GM19397 (cell line): ENCODE data around the gene ESYT3.
"Not testable (repeated sequence)": the region's sequence is repeated elsewhere in the genome, so short reads cannot be mapped to it uniquely, and the experiment has no call there.

Source experiments
- ATAC-seq: cut with Tn5 transposase; IDR thresholded peaks from one replicate; pipeline ENCODE4 v1.9.1; 2021; ENCODE audit warnings: mild to moderate bottlenecking, moderate library complexity; ENCODE audit not compliant: unreplicated experiment

ESYT3 gene

DNA sequence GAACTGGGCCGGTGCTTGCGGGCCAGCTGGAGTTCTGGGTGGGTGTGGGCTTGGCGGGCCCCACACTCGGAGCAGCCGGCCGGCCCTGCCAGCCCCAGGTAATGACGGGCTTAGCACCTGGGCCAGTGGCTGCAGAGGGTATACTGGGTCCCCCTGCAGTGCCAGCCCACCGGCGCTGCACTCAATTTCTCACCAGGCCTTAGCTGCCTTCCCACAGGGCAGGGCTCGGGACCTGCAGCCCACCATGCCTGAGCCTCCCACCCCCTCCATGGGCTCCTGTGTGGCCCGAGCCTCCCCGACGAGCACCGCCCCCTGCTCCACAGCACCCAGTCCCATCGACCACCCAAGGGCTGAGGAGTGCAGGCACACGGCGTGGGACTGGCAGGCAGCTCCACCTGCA lies 50.3 kb downstream of the ESYT3 start:
- ATAC-seq = not testable (repeated sequence)

DNA sequence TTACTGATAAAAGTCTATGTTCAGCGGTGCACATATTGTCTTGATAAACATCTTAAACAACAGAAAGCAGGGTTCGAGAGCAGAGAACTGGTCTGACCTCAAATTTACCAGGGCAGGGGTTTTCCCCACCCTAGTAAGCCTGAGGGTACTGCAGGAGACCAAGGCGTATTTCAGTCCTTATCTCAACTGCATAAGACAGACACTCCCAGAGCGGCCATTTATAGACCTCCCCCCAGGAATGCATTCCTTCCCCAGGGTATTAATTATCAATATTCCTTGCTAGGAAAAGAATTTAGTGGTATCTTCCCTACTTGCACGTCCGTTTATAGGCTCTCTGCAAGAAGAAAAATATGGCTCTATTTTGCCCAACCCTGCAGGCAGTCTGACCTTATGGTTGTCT lies 52.2 kb downstream of the ESYT3 start:
- not testable (repeated sequence) for ATAC-seq

DNA sequence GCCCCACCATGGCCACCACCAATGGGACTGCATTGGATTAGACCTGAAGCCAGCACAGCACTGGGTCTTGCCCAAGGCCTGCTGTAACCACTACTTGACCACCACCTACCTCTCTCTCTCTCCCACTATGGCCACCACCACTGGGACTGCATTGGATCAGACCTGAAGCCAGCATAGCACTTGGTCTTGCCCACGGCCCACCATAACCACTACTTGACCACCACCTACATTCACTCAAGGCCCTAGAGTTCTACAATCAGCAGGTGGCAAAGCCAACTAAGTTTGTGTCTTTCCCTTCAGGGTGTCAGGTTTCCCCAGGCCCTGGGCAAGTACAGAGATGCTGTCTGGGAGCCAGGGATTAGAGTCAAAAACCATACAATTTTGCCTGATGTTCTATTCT lies 57.6 kb downstream of the ESYT3 start:
- ATAC-seq = no peak

DNA sequence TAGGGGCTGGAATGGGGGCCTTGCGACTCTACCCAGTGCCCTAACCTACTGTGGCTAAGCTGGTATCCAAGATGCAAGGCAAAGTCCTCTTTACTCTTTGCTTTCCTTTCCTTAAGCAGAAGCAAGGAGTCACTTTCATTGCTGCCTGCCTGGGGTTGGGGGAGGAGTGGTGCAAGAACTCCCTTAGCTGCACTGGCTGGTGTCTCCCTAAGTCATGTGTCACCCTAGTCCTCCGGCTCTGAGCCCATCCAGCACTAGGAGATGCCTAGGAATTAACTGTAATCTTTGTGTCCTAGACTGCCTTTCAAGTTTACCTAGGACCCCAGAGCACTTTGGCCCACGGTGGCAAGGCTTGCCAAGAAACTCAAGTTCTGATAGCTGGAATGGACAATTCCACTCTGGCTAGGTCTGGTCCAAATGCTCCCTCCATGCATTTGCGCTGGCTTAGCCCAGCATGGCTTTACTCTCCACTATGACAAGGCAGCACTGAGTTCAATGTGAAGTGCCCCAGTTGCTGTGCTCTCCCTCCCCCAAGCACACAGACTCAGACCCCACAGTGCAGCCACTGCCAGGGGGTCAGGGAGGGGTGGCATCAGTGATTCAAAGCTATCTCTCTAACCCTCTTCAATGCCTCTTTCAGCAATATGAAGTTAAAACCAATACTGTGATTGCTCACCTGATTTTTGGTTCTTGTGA lies 58.7 kb downstream of the ESYT3 start:
- no peak for ATAC-seq

DNA sequence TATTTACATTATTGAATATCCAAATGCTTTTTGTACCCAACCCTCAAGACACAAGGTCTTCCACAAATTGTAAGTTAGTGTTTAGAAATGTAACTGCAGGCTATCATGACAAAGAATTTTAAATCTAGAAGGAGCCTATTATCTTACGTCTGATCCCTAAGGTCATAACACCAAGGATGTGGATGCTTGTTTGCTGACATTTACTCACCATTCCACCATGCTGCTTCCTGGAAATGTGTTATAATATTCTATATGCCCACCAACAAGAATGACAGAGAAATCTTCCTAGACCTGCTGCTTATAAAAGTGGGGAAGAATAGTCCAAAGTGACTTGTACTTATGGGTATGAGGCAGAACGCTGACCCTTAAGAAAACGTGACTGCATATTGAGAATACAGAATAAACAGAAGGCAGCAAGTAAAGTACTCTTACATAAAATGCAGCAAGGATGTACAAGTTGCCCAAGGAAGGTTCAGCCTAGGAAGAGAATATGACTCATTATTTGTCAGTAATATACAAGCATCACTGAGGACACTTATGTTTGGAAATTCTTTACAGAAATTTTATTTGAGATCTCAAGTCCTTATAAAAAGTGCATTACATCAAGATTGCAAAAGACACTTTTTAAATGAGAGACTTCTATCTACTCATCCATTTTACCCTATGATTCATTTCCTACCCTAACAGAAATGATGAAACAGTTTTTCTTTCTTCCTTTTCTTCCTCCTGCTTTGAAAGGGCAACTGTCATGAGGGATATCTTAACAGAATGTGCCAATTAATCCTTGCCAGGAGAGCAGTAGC lies 59.6 kb downstream of the ESYT3 start:
- ATAC-seq = no peak

DNA sequence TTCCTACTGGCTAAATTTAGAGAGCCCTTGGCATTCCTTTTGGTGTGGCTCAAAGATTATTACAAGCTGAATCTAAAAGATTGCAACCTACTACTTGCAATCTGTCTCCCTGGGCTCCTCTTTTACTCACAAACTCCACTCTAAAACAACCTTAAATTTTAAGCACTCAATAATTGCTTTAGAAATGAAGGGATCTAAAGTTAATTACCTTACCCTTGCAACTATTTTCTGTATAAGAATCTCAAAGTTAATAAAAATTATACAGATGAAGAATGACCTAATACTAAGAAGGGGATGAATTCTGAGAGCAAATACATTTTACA lies 60.2 kb downstream of the ESYT3 start:
- no peak for ATAC-seq

DNA sequence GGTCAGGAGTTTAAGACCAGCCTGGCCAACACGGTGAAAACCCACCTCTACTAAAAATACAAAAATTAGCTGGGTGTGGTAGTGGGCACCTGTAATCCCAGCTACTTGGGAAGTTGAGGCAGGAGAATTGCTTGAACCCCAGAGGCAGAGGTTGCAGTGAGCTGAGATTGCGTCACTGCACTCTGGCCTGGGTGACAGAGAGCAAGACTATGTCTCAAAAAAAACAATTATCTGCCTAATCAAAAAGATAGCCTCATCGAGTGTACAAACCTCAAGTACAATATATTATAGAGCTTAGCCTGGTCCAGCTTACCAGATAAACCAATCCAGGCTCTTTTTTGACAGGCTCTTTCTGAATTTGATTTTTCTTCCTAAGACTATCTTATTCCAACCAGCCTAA lies 61.2 kb downstream of the ESYT3 start:
- not testable (repeated sequence) for ATAC-seq

DNA sequence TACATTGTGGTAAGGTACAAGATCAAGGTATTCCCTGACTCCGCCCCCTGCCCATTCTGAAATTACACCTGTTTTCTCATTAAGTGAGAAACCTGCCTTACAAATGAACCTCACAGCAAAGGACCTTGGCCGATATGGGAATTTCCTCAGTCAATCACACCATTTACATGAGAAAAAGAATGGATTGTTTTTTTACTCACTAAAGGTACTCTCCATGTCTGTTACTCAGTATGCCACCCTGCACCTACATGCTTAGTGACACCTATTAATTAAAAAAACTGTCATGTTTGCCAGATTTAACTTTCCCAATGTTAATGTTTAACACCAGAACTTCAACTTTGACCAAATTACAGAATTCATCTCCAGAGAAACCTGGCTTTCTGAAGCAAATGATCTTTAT lies 62.0 kb downstream of the ESYT3 start:
- no peak for ATAC-seq

DNA sequence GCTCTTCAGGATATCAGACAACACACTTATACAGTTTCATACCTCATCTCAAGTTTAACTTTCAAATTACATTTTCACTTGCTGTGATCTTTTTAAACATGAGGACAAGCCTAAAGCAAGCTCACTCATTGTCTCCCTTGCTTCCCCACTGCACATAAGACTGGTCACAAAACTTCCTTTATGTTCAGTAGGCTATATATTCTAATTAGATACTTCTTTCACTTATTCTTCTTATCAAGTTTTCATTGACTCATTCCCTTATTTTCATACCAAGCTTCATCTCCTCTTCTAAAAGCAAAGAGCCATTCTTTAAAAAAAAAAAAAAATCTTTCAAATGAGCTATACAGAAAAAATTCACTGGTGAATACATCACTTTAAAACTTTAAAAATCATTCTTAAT lies 62.6 kb downstream of the ESYT3 start:
- ATAC-seq = no peak

DNA sequence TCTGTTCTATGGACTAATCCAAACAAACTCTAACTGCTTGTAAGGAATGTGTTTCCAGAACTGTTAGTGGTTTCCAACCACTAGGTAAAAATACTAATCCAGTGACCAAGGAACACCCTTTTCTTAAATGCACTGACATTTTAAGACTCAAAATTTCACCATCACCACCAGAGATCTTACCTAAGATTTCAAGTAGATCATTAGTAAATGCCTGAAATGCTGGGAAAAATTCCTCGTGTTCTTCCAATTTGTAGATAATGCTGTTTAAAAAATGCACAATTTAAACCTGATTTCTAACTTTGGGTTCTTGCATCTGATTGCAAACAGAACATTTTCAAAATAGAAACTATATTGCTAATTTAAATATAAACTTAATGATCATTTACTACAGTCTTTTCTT lies 63.4 kb downstream of the ESYT3 start:
- ATAC-seq = no peak

DNA sequence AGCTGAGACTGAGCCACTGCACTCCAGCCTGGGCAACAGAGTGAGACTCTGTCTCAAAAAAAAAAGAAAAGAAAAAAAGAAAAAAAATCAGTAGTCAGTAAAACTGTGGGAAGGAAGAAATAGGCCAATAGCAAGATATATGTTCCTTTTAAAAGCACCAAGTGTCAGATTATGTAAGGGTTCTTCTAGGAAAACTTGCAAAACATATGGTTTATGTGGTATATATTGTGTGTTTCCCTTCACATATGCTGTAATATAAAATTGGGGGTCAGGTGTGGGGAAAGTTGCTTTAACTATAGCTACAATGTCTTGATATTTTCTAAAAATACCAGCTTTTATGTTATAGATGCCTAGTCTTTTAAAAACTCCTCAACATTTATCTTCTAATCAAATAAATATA lies 64.6 kb downstream of the ESYT3 start:
- no peak for ATAC-seq

DNA sequence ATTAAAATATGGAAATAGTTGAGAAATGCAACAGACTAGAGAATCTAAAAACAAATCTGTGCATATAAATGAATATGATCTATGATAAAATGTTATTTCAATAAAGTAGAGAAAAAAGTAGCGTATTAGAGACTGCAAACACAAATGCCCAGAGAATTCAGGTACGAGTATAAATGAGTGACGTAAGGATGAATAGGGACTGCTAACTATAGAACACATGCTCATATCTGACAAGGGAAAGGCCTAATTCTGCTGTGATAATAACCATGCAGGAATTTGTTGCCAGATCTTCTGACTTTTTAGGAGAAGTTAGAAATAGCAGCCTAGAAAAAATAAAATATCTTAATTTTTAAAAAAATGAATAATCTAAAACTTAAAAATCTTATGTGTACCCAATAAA lies 73.1 kb downstream of the ESYT3 start:
- ATAC-seq = no peak

DNA sequence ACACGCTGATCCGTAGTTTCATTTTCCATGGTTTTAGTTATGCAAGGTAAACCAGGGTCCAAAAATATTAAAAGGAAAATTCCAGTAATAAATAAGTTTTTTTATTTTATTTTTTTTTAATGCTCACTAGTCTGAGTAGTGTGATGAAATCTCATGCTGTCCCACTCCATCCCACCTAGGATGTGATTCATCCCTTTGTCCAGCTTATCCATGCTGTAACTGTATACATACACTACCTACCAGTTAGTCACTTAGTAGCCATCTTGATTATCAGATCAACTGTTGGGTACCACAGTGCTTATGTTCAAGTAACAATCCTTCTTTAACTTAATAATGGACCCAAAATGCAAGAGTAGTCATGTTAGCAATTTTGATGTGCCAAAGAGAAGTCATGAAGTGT lies 75.2 kb downstream of the ESYT3 start:
- ATAC-seq = no peak

DNA sequence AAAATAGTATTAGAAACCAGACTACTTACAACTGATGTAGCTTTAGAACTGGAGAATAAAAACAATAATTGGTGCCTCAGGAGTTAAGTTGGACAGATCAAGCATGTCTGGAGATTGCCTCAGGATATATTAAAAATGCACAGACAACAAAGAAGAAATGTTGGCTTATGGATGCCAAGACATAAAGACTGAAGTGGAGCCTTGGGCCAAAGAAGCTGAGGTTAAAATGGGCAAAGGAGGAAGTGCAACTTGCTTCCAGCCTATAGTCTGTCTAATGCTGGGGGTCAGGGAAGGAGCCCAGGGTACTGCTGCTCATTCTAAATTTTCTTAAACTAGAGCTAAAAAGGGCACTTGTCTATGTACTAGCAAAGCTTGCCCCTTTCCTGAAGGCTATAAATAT lies 77.5 kb downstream of the ESYT3 start:
- no peak for ATAC-seq

DNA sequence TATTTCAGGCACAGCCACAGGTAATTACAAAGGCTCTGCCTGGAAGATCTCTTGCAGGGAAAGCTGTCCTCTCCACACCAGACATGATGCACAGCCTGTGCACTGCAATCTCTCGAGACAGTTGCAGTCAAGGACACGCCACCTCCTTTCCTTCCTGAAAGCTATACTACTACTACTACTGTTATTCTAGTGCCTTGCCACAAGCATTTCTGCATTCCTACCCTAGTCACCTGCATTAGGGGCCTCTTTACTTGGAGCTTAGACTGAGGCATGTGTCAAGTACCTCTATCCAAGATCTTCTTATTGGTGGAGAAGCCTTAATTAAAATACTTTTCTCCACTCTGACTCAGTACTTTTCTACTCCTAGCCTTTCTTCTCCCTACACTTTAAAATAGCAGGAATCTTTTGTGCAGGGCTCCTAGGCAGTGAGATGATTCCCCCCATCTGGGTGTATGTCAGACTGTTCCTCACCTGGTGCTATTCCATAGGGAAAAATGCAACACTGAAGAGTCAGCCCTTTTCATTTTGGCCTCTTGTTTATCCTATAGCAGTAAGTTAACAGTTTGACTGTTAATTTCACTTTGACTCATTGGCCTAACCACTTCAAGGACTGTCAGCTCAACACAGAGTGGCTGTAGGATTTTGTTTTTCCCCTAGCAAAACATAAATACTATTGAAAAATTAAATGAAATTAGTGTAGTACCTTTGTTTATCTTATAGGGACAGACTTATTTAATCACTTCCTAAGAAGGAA lies 78.9 kb downstream of the ESYT3 start:
- ATAC-seq = no peak

DNA sequence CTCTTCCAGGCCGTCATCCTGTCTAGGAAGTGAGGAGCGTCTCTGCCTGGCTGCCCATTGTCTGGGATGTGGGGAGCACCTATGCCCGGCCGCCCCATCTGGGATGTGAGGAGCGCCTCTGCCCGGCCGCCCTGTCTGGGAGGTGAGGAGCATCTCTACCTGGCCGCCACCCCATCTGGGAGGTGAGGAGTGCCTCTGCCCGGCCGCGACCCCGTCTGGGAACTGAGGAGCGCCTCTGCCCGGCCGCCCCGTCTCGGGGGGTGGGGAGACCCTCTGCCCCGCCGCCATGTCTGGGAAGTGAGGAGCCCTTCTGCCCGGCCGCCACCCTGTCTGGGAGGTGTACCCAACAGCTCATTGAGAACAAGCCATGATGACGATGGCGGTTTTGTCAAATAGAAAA lies 87.0 kb downstream of the ESYT3 start:
- ATAC-seq = not testable (repeated sequence)
